Measurements from ENCODE around the gene FAM170B.

DNA sequence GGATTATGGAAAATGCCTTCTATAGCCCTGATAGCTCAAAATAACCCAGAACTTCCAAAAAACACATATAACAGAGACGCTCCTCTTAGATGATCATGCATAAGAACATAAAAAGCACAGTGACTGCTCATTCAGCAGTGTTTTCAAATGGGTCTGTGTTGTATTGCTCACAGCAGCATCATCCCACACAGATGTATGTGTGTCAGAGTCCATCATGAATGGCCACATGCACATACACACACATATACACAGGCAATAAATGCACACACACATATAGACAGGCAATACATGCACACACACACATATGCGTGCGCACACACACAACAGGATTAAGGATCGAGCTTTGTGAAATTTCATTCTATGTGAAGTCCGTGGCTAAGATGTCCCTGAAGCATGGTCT, 28.2 kb upstream of the FAM170B start:
- TF ChIP-seq, protein P1, sequence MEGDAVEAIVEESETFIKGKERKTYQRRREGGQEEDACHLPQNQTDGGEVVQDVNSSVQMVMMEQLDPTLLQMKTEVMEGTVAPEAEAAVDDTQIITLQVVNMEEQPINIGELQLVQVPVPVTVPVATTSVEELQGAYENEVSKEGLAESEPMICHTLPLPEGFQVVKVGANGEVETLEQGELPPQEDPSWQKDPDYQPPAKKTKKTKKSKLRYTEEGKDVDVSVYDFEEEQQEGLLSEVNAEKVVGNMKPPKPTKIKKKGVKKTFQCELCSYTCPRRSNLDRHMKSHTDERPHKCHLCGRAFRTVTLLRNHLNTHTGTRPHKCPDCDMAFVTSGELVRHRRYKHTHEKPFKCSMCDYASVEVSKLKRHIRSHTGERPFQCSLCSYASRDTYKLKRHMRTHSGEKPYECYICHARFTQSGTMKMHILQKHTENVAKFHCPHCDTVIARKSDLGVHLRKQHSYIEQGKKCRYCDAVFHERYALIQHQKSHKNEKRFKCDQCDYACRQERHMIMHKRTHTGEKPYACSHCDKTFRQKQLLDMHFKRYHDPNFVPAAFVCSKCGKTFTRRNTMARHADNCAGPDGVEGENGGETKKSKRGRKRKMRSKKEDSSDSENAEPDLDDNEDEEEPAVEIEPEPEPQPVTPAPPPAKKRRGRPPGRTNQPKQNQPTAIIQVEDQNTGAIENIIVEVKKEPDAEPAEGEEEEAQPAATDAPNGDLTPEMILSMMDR (IDR thresholded peaks at IDR 0.05; ENCODE audit: low read depth, low read length), result no peak
- no peak for TF ChIP-seq EZH2phosphoT487 (IDR thresholded peaks at IDR 0.05; ENCODE audit: low read depth)
